Trophoblast cell (in vitro differentiated cells and primary cell): ENCODE results near the gene KIF5A.
"Not testable (repeated sequence)": the region's sequence is repeated elsewhere in the genome, so short reads cannot be mapped to it uniquely, and the experiment has no call there.

Source experiments
- DNase-seq, 2 donors: peaks; one replicate each; pipeline ENCODE4 v3.0.0-alpha.2; 2016
- H2AFZ ChIP-seq: 2 replicates; pipeline ENCODE4 v1.6.1; 2013; ENCODE audit warnings: low read length, moderate library complexity, mild to moderate bottlenecking; ENCODE audit not compliant: insufficient read depth, poor library complexity
- H2AK5ac ChIP-seq: 2 replicates; pipeline ENCODE4 v1.6.1; 2013; ENCODE audit warnings: mild to moderate bottlenecking, low read length
- H2BK120ac ChIP-seq: 2 replicates; pipeline ENCODE4 v1.6.1; 2013; ENCODE audit warnings: low read length, mild to moderate bottlenecking, moderate library complexity; ENCODE audit not compliant: insufficient read depth, poor library complexity
- H2BK12ac ChIP-seq: 2 replicates; pipeline ENCODE4 v1.6.1; 2013; ENCODE audit warnings: mild to moderate bottlenecking, low read length, moderate library complexity
- H2BK5ac ChIP-seq: 2 replicates; pipeline ENCODE4 v1.6.1; 2013; ENCODE audit warnings: low read length, low read depth, moderate library complexity, mild to moderate bottlenecking; ENCODE audit not compliant: poor library complexity
- H3K14ac ChIP-seq: 2 replicates; pipeline ENCODE4 v1.6.1; 2013; ENCODE audit warnings: mild to moderate bottlenecking, low read length
- H3K18ac ChIP-seq: 2 replicates; pipeline ENCODE4 v1.6.1; 2013; ENCODE audit warnings: mild to moderate bottlenecking, low read length
- H3K23ac ChIP-seq: 2 replicates; pipeline ENCODE4 v1.6.1; 2013; ENCODE audit warnings: low read length
- H3K27ac ChIP-seq: 2 replicates; pipeline ENCODE4 v1.5.1; 2013; ENCODE audit warnings: low read depth, mild to moderate bottlenecking, inconsistent platforms, low read length, moderate library complexity
- H3K27me3 ChIP-seq: 2 replicates; pipeline ENCODE4 v1.6.1; 2013; ENCODE audit warnings: inconsistent platforms, mild to moderate bottlenecking, low read length, moderate library complexity; ENCODE audit not compliant: insufficient read depth
- H3K36me3 ChIP-seq, 2 experiments: 1 replicate in 1 of 2; 2 replicates in 1 of 2; pipeline ENCODE4 v1.6.1; 2013; ENCODE audit warnings: low read length in 2 of 2, mild to moderate bottlenecking in 2 of 2, moderate library complexity in 1 of 2; ENCODE audit not compliant: insufficient read depth in 2 of 2, control insufficient read depth in 1 of 2
- H3K4ac ChIP-seq: 2 replicates; pipeline ENCODE4 v1.6.1; 2013; ENCODE audit warnings: low read depth, mild to moderate bottlenecking, low read length, moderate library complexity
- H3K4me1 ChIP-seq, 2 experiments: 1 replicate in 1 of 2; 2 replicates in 1 of 2; pipeline ENCODE4 v1.6.1; 2013; ENCODE audit warnings: low read length in 2 of 2, mild to moderate bottlenecking in 2 of 2, moderate library complexity in 1 of 2; ENCODE audit not compliant: insufficient read depth in 2 of 2, control insufficient read depth in 1 of 2
- H3K4me2 ChIP-seq: 2 replicates; pipeline ENCODE4 v1.6.1; 2013; ENCODE audit warnings: inconsistent platforms, mild to moderate bottlenecking, low read length, moderate library complexity
- H3K4me3 ChIP-seq: 2 replicates; pipeline ENCODE4 v1.5.1; 2013; ENCODE audit warnings: mild to moderate bottlenecking, low read depth, low read length, inconsistent platforms
- H3K79me1 ChIP-seq: one replicate; pipeline ENCODE4 v1.6.1; 2013; ENCODE audit warnings: low read length
- H3K79me2 ChIP-seq: 2 replicates; pipeline ENCODE4 v1.6.1; 2013; ENCODE audit warnings: low read length, mild to moderate bottlenecking; ENCODE audit not compliant: control insufficient read depth, insufficient read depth, poor library complexity
- H3K9ac ChIP-seq: 2 replicates; pipeline ENCODE4 v1.6.1; 2013; ENCODE audit warnings: mild to moderate bottlenecking, low read length
- H3K9me3 ChIP-seq: 2 replicates; pipeline ENCODE4 v1.6.1; 2013; ENCODE audit warnings: low read depth, mild to moderate bottlenecking, control low read depth, inconsistent platforms, low read length; ENCODE audit not compliant: insufficient read depth
- H4K12ac ChIP-seq: 2 replicates; pipeline ENCODE4 v1.6.1; 2013; ENCODE audit warnings: low read depth, mild to moderate bottlenecking, low read length, moderate library complexity
- H4K8ac ChIP-seq: 2 replicates; pipeline ENCODE4 v1.6.1; 2013; ENCODE audit warnings: low read depth, mild to moderate bottlenecking, low read length, moderate library complexity
- H4K91ac ChIP-seq: one replicate; pipeline ENCODE4 v1.6.1; 2013; ENCODE audit warnings: low read depth, mild to moderate bottlenecking, low read length, moderate library complexity
- WGBS: extraction: QIAGEN DNeasy Blood & Tissue Kit; methylation state at CpG from one replicate; pipeline ENCODE4 v1.1.7; 2013; ENCODE audit warnings: missing lambda C conversion rate; ENCODE audit not compliant: insufficient read length, insufficient coverage; ENCODE audit errors: extremely low coverage; 5-methylcytosine and 5-hydroxymethylcytosine counted together

Gene KIF5A

DNA sequence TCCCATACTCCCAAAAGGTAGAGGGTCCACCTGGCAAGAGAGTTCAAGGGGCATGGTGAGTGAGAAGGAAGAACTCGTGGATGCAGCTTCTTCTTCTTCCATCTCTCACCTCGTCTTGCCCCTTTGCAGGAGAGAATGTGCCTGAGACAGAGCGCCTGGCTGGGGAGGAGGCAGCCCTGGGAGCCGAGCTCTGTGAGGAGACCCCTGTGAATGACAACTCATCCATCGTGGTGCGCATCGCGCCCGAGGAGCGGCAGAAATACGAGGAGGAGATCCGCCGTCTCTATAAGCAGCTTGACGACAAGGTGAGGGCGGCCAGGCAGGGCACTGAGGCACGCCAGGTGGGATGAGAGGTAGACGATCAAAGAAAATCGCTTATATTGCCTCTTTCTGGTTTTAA, 20.0 kb downstream of the KIF5A start:
- Histone ChIP-seq H2BK12ac (no peak overlapping the region), H3K27me3 (no peaks in the 10 kb centered on the region), H2BK120ac (no peak overlapping the region), H3K36me3 (no peaks in the 10 kb centered on the region), H3K23ac (no peak overlapping the region), H3K79me2 (no peaks in the 10 kb centered on the region), H3K27ac (no peak overlapping the region), H2AK5ac (no peak overlapping the region), H3K9ac (no peak overlapping the region), H3K79me1 (no peaks in the 10 kb centered on the region), H3K14ac (no peak overlapping the region), H3K4me2 (no peak overlapping the region), H3K18ac (no peak overlapping the region), H2AFZ (no peak overlapping the region), H2BK5ac (no peak overlapping the region), H3K4ac (no peak overlapping the region), H3K9me3 (peaks cover 3% of the 10 kb centered on the region), H4K12ac (no peak overlapping the region), H3K4me1 (no peaks in the 10 kb centered on the region), H3K4me3 (no peak overlapping the region), H4K8ac (no peak overlapping the region), H4K91ac (no peak overlapping the region)
- WGBS = no CpG with 5 or more reads among the region's 18 CpGs
- DNase-seq = no peak

DNA sequence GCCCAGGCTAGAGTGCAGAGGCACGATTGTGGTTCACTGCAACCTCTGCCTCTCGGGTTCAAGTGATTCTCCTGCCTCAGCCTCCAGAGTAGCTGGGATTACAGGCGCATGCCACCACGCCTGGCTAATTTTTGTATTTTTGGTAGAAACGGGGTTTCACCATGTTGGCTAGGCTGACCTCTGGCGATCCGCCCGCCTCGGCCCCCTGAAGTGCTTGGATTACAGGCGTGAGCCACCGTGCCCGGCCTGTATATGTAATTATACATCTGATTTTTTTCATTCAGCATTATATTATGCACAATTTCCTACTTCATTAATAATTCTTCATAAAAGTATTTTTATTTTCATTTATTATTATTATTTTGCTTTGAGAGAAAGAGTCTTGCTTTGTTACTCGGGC, 20.6 kb downstream of the KIF5A start:
- H2AFZ ChIP-seq, H2AK5ac ChIP-seq: not testable (repeated sequence)
- no CpG with 5 or more reads among the region's 13 CpGs for WGBS

DNA sequence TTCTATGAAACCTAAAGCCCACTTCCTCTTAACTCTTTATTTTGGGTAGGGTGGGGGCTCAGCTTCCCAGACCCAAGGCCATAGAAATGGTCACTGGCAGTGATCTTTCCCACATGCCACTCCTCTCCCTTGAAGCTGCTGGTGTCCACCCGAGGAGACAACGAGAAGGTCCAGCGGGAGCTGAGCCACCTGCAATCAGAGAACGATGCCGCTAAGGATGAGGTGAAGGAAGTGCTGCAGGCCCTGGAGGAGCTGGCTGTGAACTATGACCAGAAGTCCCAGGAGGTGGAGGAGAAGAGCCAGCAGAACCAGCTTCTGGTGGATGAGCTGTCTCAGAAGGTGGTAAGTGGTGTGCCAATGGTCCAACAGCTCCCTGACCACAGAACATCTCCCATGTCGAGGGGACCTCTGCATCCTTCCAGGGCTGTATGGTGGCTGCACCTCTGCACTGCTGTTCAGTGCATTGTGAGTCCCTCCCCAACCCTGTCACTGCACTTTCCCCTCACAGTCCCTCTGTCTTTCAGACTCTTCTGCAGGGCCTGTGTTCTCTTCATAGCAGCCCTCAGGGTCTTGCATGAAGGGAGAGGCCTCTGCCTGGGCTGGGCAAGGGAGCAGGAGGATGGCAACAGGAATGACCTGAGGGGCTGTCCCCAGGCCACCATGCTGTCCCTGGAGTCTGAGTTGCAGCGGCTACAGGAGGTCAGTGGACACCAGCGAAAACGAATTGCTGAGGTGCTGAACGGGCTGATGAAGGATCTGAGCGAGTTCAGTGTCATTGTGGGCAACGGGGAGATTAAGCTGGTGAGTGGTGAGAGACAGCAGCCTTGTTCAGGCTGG, 22.3 kb downstream of the KIF5A start:
- Histone ChIP-seq H4K8ac (no peak overlapping the region), H3K18ac (no peak overlapping the region), H3K4me3 (no peak overlapping the region), H3K79me2 (no peaks in the 10 kb centered on the region), H3K79me1 (no peaks in the 10 kb centered on the region), H3K27ac (no peak overlapping the region), H2AFZ (no peak overlapping the region), H3K9ac (no peak overlapping the region), H2BK120ac (no peak overlapping the region), H2BK5ac (no peak overlapping the region), H3K23ac (no peak overlapping the region), H3K27me3 (no peaks in the 10 kb centered on the region), H4K91ac (no peak overlapping the region), H3K4me1 (no peaks in the 10 kb centered on the region), H2BK12ac (no peak overlapping the region), H3K9me3 (peaks cover 3% of the 10 kb centered on the region), H4K12ac (no peak overlapping the region), H2AK5ac (no peak overlapping the region), H3K36me3 (no peaks in the 10 kb centered on the region), H3K4me2 (no peak overlapping the region), H3K4ac (no peak overlapping the region), H3K14ac (no peak overlapping the region)
- no peak for DNase-seq
- no CpG with 5 or more reads among the region's 12 CpGs for WGBS

More for the DNA sequence above, 20.6 kb downstream of the KIF5A start:
- H3K4me2 ChIP-seq, H3K18ac ChIP-seq, DNase-seq, H2BK120ac ChIP-seq, H3K9ac ChIP-seq, H3K79me1 ChIP-seq, H3K4me3 ChIP-seq, H3K9me3 ChIP-seq, H2BK5ac ChIP-seq, H4K8ac ChIP-seq, H3K4me1 ChIP-seq, H3K23ac ChIP-seq, H4K12ac ChIP-seq, H3K4ac ChIP-seq, H3K36me3 ChIP-seq, H2BK12ac ChIP-seq, H3K79me2 ChIP-seq, H3K14ac ChIP-seq, H3K27ac ChIP-seq, H3K27me3 ChIP-seq, H4K91ac ChIP-seq: not testable (repeated sequence)

DNA sequence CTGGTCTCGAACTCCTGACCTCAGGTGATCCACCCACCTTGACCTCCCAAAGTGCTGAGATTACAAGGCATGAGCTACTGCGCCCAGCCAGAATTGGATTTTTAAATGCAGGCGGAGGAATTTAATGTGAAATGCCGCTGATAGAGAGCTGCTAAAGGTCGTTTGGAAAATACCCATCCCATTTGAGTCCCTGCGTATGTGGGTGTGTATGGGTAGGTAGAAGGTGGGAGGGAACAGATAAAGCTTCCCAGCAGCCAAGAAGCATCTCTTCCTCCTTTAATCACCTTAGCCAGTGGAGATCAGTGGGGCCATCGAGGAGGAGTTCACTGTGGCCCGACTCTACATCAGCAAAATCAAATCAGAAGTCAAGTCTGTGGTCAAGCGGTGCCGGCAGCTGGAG, 25.0 kb downstream of the KIF5A start:
- no peak overlapping the region for H3K9ac ChIP-seq
- H3K4ac ChIP-seq = no peak overlapping the region
- no peak overlapping the region for H2BK12ac ChIP-seq
- H3K36me3 ChIP-seq = no peaks in the 10 kb centered on the region
- peaks cover 3% of the 10 kb centered on the region for H3K9me3 ChIP-seq
- H4K91ac ChIP-seq = no peak overlapping the region
- no peak overlapping the region for H3K14ac ChIP-seq
- H2AFZ ChIP-seq = no peak overlapping the region
- H3K4me2 ChIP-seq = no peak overlapping the region
- H3K18ac ChIP-seq = no peak overlapping the region
- H3K27me3 ChIP-seq = no peaks in the 10 kb centered on the region
- H2BK120ac ChIP-seq = no peak overlapping the region
- H3K79me2 ChIP-seq = no peaks in the 10 kb centered on the region
- no peak overlapping the region for H3K4me3 ChIP-seq
- no CpG with 5 or more reads among the region's 10 CpGs for WGBS
- no peak for DNase-seq
- H4K12ac ChIP-seq = no peak overlapping the region
- no peak overlapping the region for H3K23ac ChIP-seq
- H2AK5ac ChIP-seq = no peak overlapping the region
- H2BK5ac ChIP-seq = no peak overlapping the region
- no peak overlapping the region for H3K27ac ChIP-seq
- H3K4me1 ChIP-seq = no peaks in the 10 kb centered on the region
- no peaks in the 10 kb centered on the region for H3K79me1 ChIP-seq
- H4K8ac ChIP-seq = no peak overlapping the region
